Lung (tissue), 12 donors: ENCODE data around the gene BBX. TPM values are rescaled to one million over a fixed set of nuclear protein-coding genes. Genes with fewer than 3 reads are reported as not detected.

Experiments used
- ATAC-seq: fragments of 200-7000 bp; cut with Tn5 transposase; one replicate; pipeline ENCODE4 v1.9.1; 2020; ENCODE audit warnings: moderate number of reproducible peaks; ENCODE audit not compliant: insufficient read depth, low FRiP score
- DNase-seq, 3 donors: peaks; one replicate each; pipeline ENCODE4 v3.0.0-alpha.2; 2013 to 2017
- H3K27ac ChIP-seq, 2 donors: one replicate each; pipeline ENCODE4 v1.5.1; 2013; ENCODE audit warnings: mild to moderate bottlenecking in 2 of 2, moderate library complexity in 2 of 2, control low read depth in 1 of 2, inconsistent platforms in 1 of 2, low read depth in 1 of 2, low read length in 1 of 2
- H3K27me3 ChIP-seq, 3 donors: one replicate each; pipeline ENCODE4 v1.5.1; 2013; ENCODE audit warnings: low read length in 2 of 3; ENCODE audit not compliant: control insufficient read depth in 3 of 3, insufficient read depth in 3 of 3
- H3K36me3 ChIP-seq, 4 donors: one replicate each; pipeline ENCODE4 v1.5.1; 2013; ENCODE audit warnings: low read length in 4 of 4, mild to moderate bottlenecking in 1 of 4, moderate library complexity in 1 of 4; ENCODE audit not compliant: control insufficient read depth in 4 of 4, insufficient read depth in 4 of 4
- H3K4me1 ChIP-seq, 5 donors: one replicate each; pipeline ENCODE4 v1.5.1; 2013; ENCODE audit warnings: low read length in 5 of 5, mild to moderate bottlenecking in 2 of 5, moderate library complexity in 1 of 5; ENCODE audit not compliant: control insufficient read depth in 5 of 5, insufficient read depth in 5 of 5
- H3K4me3 ChIP-seq: one replicate; pipeline ENCODE4 v1.5.1; 2013; ENCODE audit warnings: mild to moderate bottlenecking, control low read depth, moderate library complexity
- H3K9ac ChIP-seq, 2 donors: one replicate each; pipeline ENCODE4 v1.5.1; 2013; ENCODE audit warnings: low read length in 2 of 2, control low read depth in 1 of 2; ENCODE audit not compliant: insufficient read depth in 1 of 2
- H3K9me3 ChIP-seq, 4 donors: one replicate each; pipeline ENCODE4 v1.5.1; 2013; ENCODE audit warnings: low read length in 3 of 4, mild to moderate bottlenecking in 1 of 4, moderate library complexity in 1 of 4; ENCODE audit not compliant: control insufficient read depth in 4 of 4, insufficient read depth in 3 of 4
- CTCF ChIP-seq: IDR thresholded peaks from 2 replicates; pipeline ENCODE4 v1.5.1; 2012; ENCODE audit warnings: mild to moderate bottlenecking; ENCODE audit errors: control extremely low read depth, extremely low read depth
- WGBS, 2 donors: extraction: QIAGEN DNeasy Blood & Tissue Kit; methylation state at CpG; one replicate each; pipeline ENCODE4 v1.1.7; 2013; 5-methylcytosine and 5-hydroxymethylcytosine counted together
- polyA plus RNA-seq, 2 donors: library from polyadenylated mRNA; stranded (reverse); fragments of 200-250 nt; gene quantifications; one replicate each; pipeline ENCODE4 v1.2.1, GENCODE V29; 2013
- total RNA-seq, 2 donors: library from RNA; depleted of rRNA in 1 of 2; stranded (reverse); fragments of >200 nt in 1 of 2; gene quantifications; one replicate each; pipeline ENCODE4 v1.2.1, GENCODE V29; 2014 to 2021
- donor health status: control.
- donor health status: control.
- donor health status: Bipolar disorder and iron deficiency.
- donor health status: healthy.
- donor health status: DM: yes; HTN: yes; CAD: no.

BBX gene
- total and polyA plus RNA-seq, 4 donors, result 6.3 to 93.3 (median 25.1) TPM

GRCh38 chr3:107813026-107813425 is 290.3 kb downstream of the BBX start:
- TF ChIP-seq CTCF, result no peak
- Histone ChIP-seq H3K27me3 (no peaks in the 10 kb centered on the region), H3K4me1 (peaks cover 0 to 12% (median 5%) of the 10 kb centered on the region in 5 donors), H3K9me3 (no peaks in the 10 kb centered on the region), H3K36me3 (peaks cover 0 to 7% (median 2%) of the 10 kb centered on the region in 4 donors), H3K4me3 (no peak overlapping the region), H3K9ac (no peak overlapping the region), H3K27ac (no peak overlapping the region)
- ATAC-seq, result peak; percentile 44
- peak in 1 of 3 donors; percentile 30 for DNase-seq
- WGBS, 2 donors, result 76 to 87% methylated on average over 1 of the region's 1 CpG

GRCh38 chr3:107816107-107816506 is 293.3 kb downstream of the BBX start:
- H3K9me3 ChIP-seq, result no peaks in the 10 kb centered on the region
- no peak for TF ChIP-seq CTCF
- no peaks in the 10 kb centered on the region for H3K36me3 ChIP-seq
- peaks cover 0 to 12% (median 5%) of the 10 kb centered on the region in 5 donors for H3K4me1 ChIP-seq
- ATAC-seq (no peak), DNase-seq (no peak)
- 81 to 94% methylated on average over 6 of the region's 6 CpGs for WGBS, 2 donors
- H3K4me3 ChIP-seq, result no peak overlapping the region
- no peaks in the 10 kb centered on the region for H3K27me3 ChIP-seq
- no peak overlapping the region for H3K9ac ChIP-seq
- no peak overlapping the region for H3K27ac ChIP-seq

GRCh38 chr3:107817076-107817475 is 294.3 kb downstream of the BBX start:
- Histone ChIP-seq H3K4me3 (no peak overlapping the region), H3K4me1 (peaks cover 0 to 12% (median 5%) of the 10 kb centered on the region in 5 donors), H3K27me3 (no peaks in the 10 kb centered on the region), H3K9me3 (no peaks in the 10 kb centered on the region), H3K9ac (no peak overlapping the region), H3K27ac (no peak overlapping the region), H3K36me3 (no peaks in the 10 kb centered on the region)
- DNase-seq (no peak), ATAC-seq (no peak)
- no peak for TF ChIP-seq CTCF

- Histone ChIP-seq H3K9me3 (no peaks in the 10 kb centered on the region), H3K27me3 (no peaks in the 10 kb centered on the region), H3K27ac (no peak overlapping the region), H3K36me3 (no peaks in the 10 kb centered on the region), H3K4me3 (no peak overlapping the region), H3K4me1 (peaks cover 0 to 10% (median 4%) of the 10 kb centered on the region in 5 donors), H3K9ac (no peak overlapping the region)
- 93 to 94% methylated on average over 1 of the region's 1 CpG for WGBS, 2 donors
- ATAC-seq, result no peak
- no peak for DNase-seq
- no peak for TF ChIP-seq CTCF
These were observed 295.3 kb downstream of the BBX start for GRCh38 chr3:107818025-107818424.
